ENCODE data around the gene EMC10. TPM values are rescaled to one million over a fixed set of nuclear protein-coding genes. Genes with fewer than 3 reads are reported as not detected.
A peak's percentile ranks its signal among the peaks of the same experiment; 100 is the strongest.
"Not testable (repeated sequence)": the region's sequence is repeated elsewhere in the genome, so short reads cannot be mapped to it uniquely, and the experiment has no call there.

Gene EMC10
- total and polyA plus RNA-seq, 3 experiments from 2014 or later, result 11.4 to 74.8 (median 74.7) TPM

- ChIA-PET CTCF (no interaction called here), POLR2A (no interaction called here)
- Histone ChIP-seq H3K27me3 (ENCODE audit: insufficient read depth, low read length, poor library complexity, severe bottlenecking) (no peaks in the 10 kb centered on the region), H3K4me3 (ENCODE audit: low read length) (no peak overlapping the region), H3K36me3 (ENCODE audit: insufficient read depth, low read length) (no peaks in the 10 kb centered on the region), H3K9me3 (ENCODE audit: low read length) (no peaks in the 10 kb centered on the region), H3K4me1 (ENCODE audit: insufficient read depth, low read length) (no peaks in the 10 kb centered on the region), H3K27ac (ENCODE audit: low read depth, low read length) (no peak overlapping the region)
- H3K36me3 Mint-ChIP-seq, result no peaks in the 10 kb centered on the region
- H3K27me3 Mint-ChIP-seq, result peaks cover 7 to 8% of the 10 kb centered on the region in 2 donors
- no peaks in the 10 kb centered on the region for H3K9me3 Mint-ChIP-seq
- H3K4me1 Mint-ChIP-seq, result peaks cover 0 to 3% (median 0%) of the 10 kb centered on the region in 3 donors
- no peak for DNase-seq
- H3K27ac Mint-ChIP-seq, result no peak overlapping the region
- no peak overlapping the region for H3K4me3 Mint-ChIP-seq
Measured at GRCh38 chr19:50516964-50517703, 40.8 kb downstream of the EMC10 start.

- Mint-ChIP-seq H3K4me1 (peaks cover 0 to 3% (median 0%) of the 10 kb centered on the region in 3 donors), H3K9me3 (no peaks in the 10 kb centered on the region), H3K36me3 (no peaks in the 10 kb centered on the region), H3K4me3 (no peak overlapping the region), H3K27ac (peak overlapping the region in 1 of 8 donors; percentile 72), H3K27me3 (peaks cover 7 to 8% of the 10 kb centered on the region in 2 donors)
- Histone ChIP-seq H3K27ac (ENCODE audit: low read depth, low read length) (no peak overlapping the region), H3K36me3 (ENCODE audit: insufficient read depth, low read length) (no peaks in the 10 kb centered on the region), H3K27me3 (ENCODE audit: insufficient read depth, low read length, poor library complexity, severe bottlenecking) (no peaks in the 10 kb centered on the region), H3K4me1 (ENCODE audit: insufficient read depth, low read length) (no peaks in the 10 kb centered on the region), H3K4me3 (ENCODE audit: low read length) (no peak overlapping the region), H3K9me3 (ENCODE audit: low read length) (no peaks in the 10 kb centered on the region)
- ChIA-PET POLR2A (no interaction called here), CTCF (no interaction called here)
- DNase-seq, result no peak
Measured at GRCh38 chr19:50517704-50518075, 41.4 kb downstream of the EMC10 start.

GRCh38 chr19:50518091-50519005 is 42.0 kb downstream of the EMC10 start:
- peak in 1 of 5 donors; percentile 45 for DNase-seq
- no peak overlapping the region for H3K4me3 Mint-ChIP-seq
- H3K36me3 Mint-ChIP-seq, result no peaks in the 10 kb centered on the region
- CTCF ChIA-PET, result no interaction called here
- H3K4me1 Mint-ChIP-seq, result peaks cover 0 to 3% (median 0%) of the 10 kb centered on the region in 3 donors
- Histone ChIP-seq H3K9me3 (ENCODE audit: low read length) (no peaks in the 10 kb centered on the region), H3K27ac (ENCODE audit: low read depth, low read length) (no peak overlapping the region), H3K4me3 (ENCODE audit: low read length) (no peak overlapping the region), H3K27me3 (ENCODE audit: insufficient read depth, low read length, poor library complexity, severe bottlenecking) (no peaks in the 10 kb centered on the region), H3K36me3 (ENCODE audit: insufficient read depth, low read length) (no peaks in the 10 kb centered on the region), H3K4me1 (ENCODE audit: insufficient read depth, low read length) (no peaks in the 10 kb centered on the region)
- H3K27ac Mint-ChIP-seq, result peak overlapping the region in 1 of 8 donors; percentile 72
- H3K27me3 Mint-ChIP-seq, result peaks cover 8 to 9% of the 10 kb centered on the region in 2 donors
- H3K9me3 Mint-ChIP-seq, result no peaks in the 10 kb centered on the region
- POLR2A ChIA-PET, result no interaction called here

- no peaks in the 10 kb centered on the region for H3K9me3 Mint-ChIP-seq
- ChIA-PET CTCF (no interaction called here), POLR2A (no interaction called here)
- H3K4me3 ChIP-seq (ENCODE audit: low read length), result no peak overlapping the region
- H3K9me3 ChIP-seq (ENCODE audit: low read length), result no peaks in the 10 kb centered on the region
- no peaks in the 10 kb centered on the region for H3K36me3 Mint-ChIP-seq
- no peak overlapping the region for H3K4me3 Mint-ChIP-seq
- H3K4me1 Mint-ChIP-seq, result peaks cover 0 to 3% (median 0%) of the 10 kb centered on the region in 3 donors
- no peak overlapping the region for H3K27ac ChIP-seq (ENCODE audit: low read depth, low read length)
- H3K27me3 Mint-ChIP-seq, result peaks cover 8 to 9% of the 10 kb centered on the region in 2 donors
- no peaks in the 10 kb centered on the region for H3K27me3 ChIP-seq (ENCODE audit: insufficient read depth, low read length, poor library complexity, severe bottlenecking)
- H3K4me1 ChIP-seq (ENCODE audit: insufficient read depth, low read length), result no peaks in the 10 kb centered on the region
- H3K27ac Mint-ChIP-seq, result no peak overlapping the region
- H3K36me3 ChIP-seq (ENCODE audit: insufficient read depth, low read length), result no peaks in the 10 kb centered on the region
- DNase-seq, result no peak
Measured at GRCh38 chr19:50519006-50519575, 42.8 kb downstream of the EMC10 start.

- H3K4me3 Mint-ChIP-seq, result no peak overlapping the region
- no peak for DNase-seq
- no peaks in the 10 kb centered on the region for H3K27me3 ChIP-seq (ENCODE audit: insufficient read depth, low read length, poor library complexity, severe bottlenecking)
- POLR2A ChIA-PET, result no interaction called here
- no peak overlapping the region for H3K4me3 ChIP-seq (ENCODE audit: low read length)
- H3K36me3 ChIP-seq (ENCODE audit: insufficient read depth, low read length), result no peaks in the 10 kb centered on the region
- no peaks in the 10 kb centered on the region for H3K4me1 ChIP-seq (ENCODE audit: insufficient read depth, low read length)
- H3K9me3 Mint-ChIP-seq, result no peaks in the 10 kb centered on the region
- H3K27me3 Mint-ChIP-seq, result peaks cover 4 to 6% of the 10 kb centered on the region in 2 donors
- H3K27ac Mint-ChIP-seq, result peak overlapping the region in 1 of 8 donors; percentile 62
- CTCF ChIA-PET, result no interaction called here
- no peak overlapping the region for H3K27ac ChIP-seq (ENCODE audit: low read depth, low read length)
- H3K4me1 Mint-ChIP-seq, result no peaks in the 10 kb centered on the region
- H3K9me3 ChIP-seq (ENCODE audit: low read length), result no peaks in the 10 kb centered on the region
- H3K36me3 Mint-ChIP-seq, result no peaks in the 10 kb centered on the region
Measured at GRCh38 chr19:50520822-50521465, 44.6 kb downstream of the EMC10 start.

GRCh38 chr19:50522881-50523280 is 46.6 kb downstream of the EMC10 start:
- Mint-ChIP-seq H3K27me3 (peaks cover 4 to 7% of the 10 kb centered on the region in 2 donors), H3K4me1 (no peaks in the 10 kb centered on the region), H3K36me3 (no peaks in the 10 kb centered on the region), H3K4me3 (no peak overlapping the region), H3K27ac (no peak overlapping the region), H3K9me3 (no peaks in the 10 kb centered on the region)
- no peaks in the 10 kb centered on the region for H3K4me1 ChIP-seq (ENCODE audit: insufficient read depth, low read length)
- H3K36me3 ChIP-seq (ENCODE audit: insufficient read depth, low read length), result no peaks in the 10 kb centered on the region
- DNase-seq, result no peak
- POLR2A ChIA-PET, result no interaction called here
- no peaks in the 10 kb centered on the region for H3K27me3 ChIP-seq (ENCODE audit: insufficient read depth, low read length, poor library complexity, severe bottlenecking)
- CTCF ChIA-PET, result no interaction called here
- no peaks in the 10 kb centered on the region for H3K9me3 ChIP-seq (ENCODE audit: low read length)
- no peak overlapping the region for H3K4me3 ChIP-seq (ENCODE audit: low read length)
- H3K27ac ChIP-seq (ENCODE audit: low read depth, low read length), result no peak overlapping the region

GRCh38 chr19:50528052-50528451 is 51.7 kb downstream of the EMC10 start:
- CTCF ChIA-PET, H3K36me3 Mint-ChIP-seq: not testable (repeated sequence)

More at GRCh38 chr19:50528052-50528451, 51.7 kb downstream of the EMC10 start:
- H3K36me3 ChIP-seq (ENCODE audit: insufficient read depth, low read length); DNase-seq; H3K4me1 Mint-ChIP-seq; H3K27me3 ChIP-seq (ENCODE audit: insufficient read depth, low read length, poor library complexity, severe bottlenecking); POLR2A ChIA-PET; H3K4me1 ChIP-seq (ENCODE audit: insufficient read depth, low read length); H3K4me3 ChIP-seq (ENCODE audit: low read length); H3K27ac ChIP-seq (ENCODE audit: low read depth, low read length); H3K9me3 ChIP-seq (ENCODE audit: low read length); H3K27ac Mint-ChIP-seq; H3K4me3 Mint-ChIP-seq; H3K9me3 Mint-ChIP-seq: not testable (repeated sequence)
- H3K27me3 Mint-ChIP-seq, result peaks cover 17 to 25% of the 10 kb centered on the region in 2 donors

Data from CD8-positive, alpha-beta memory T cell (primary cell).